ENCODE results near the gene TGFBR1. TPM values are rescaled to one million over a fixed set of nuclear protein-coding genes. Genes with fewer than 3 reads are reported as not detected.

TGFBR1 gene
- polyA plus RNA-seq, 1 experiment: 73.5 TPM

DNA sequence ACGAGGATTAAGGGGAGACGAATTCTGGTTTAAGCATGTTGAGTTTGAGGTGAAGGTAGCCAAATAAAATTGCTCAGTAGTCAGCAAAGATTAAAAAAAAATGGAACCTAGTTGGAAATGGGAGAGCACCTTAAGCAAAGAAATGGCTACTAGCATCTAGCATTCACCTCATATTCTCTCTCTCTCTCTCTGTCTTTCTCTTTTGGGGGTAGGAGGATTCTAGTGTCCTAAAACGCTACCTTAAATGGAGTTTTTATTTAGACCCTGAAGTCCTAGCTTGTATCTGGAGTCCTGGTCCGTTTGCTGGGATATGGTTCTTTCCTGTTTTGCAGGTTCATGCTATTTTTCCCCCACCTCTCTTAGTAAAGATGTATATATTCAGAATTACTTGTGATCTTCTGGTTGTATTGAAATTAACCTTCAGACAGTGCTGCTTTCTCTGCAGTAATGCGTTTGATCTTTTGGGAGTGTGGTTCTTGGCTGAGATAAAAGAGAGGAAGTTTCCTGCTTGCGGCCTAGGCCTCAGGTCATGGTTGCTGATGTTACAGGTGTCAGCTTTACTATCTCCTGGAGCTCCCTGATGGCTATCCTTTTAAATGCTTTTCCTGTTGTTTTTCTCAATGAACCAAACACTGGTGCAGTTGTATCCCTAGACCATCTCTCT is 8.0 kb downstream of the TGFBR1 start:
- H3K36me3 ChIP-seq (ENCODE audit: control insufficient read depth, insufficient read depth, low read length): no peaks in the 10 kb centered on the region
- DNase-seq (ENCODE audit: low read depth): no peak
- ChIA-PET CTCF (no interaction called here), POLR2A (no interaction called here)
- H3K4me3 ChIP-seq (ENCODE audit: low read depth, low read length): no peak overlapping the region
- TF ChIP-seq, protein P1, sequence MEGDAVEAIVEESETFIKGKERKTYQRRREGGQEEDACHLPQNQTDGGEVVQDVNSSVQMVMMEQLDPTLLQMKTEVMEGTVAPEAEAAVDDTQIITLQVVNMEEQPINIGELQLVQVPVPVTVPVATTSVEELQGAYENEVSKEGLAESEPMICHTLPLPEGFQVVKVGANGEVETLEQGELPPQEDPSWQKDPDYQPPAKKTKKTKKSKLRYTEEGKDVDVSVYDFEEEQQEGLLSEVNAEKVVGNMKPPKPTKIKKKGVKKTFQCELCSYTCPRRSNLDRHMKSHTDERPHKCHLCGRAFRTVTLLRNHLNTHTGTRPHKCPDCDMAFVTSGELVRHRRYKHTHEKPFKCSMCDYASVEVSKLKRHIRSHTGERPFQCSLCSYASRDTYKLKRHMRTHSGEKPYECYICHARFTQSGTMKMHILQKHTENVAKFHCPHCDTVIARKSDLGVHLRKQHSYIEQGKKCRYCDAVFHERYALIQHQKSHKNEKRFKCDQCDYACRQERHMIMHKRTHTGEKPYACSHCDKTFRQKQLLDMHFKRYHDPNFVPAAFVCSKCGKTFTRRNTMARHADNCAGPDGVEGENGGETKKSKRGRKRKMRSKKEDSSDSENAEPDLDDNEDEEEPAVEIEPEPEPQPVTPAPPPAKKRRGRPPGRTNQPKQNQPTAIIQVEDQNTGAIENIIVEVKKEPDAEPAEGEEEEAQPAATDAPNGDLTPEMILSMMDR (IDR thresholded peaks at IDR 0.05; ENCODE audit: insufficient read depth, low read depth, low read length): no peak
- no peaks in the 10 kb centered on the region for H3K27me3 ChIP-seq (ENCODE audit: control insufficient read depth, insufficient read depth, low read length)

DNA sequence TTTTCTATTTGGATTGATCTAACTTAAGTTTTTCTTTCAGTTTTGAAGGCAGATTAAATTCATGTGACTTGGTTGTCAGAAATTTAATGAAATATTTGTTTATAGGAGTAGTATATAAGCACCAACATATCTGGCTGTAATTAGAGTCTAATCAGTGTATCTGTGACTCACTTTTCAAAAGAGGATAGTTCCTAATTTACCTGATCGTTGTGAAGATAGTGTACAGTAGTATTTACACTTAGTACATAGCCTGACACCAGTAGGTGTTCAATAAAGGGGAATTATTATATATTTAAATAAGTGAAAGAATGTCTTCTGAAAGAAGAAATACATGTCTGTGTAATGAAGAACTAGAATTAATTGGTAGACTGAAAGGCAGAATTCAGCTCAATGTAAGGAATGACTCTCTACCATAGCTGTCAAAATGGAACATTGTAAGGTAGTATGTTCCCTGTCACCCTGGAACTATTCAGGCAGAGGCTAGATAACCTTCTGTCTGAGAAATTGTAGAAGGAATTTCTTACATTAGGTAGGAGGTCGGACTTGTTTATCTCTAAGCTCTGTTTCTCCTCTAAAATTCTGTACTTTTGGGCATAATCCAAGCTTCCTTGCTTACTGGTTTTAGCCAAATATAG is 8.6 kb downstream of the TGFBR1 start:
- DNase-seq (ENCODE audit: low read depth): no peak
- TF ChIP-seq, protein P1 (IDR thresholded peaks at IDR 0.05; ENCODE audit: insufficient read depth, low read depth, low read length): no peak
- POLR2A ChIA-PET: no interaction called here
- Histone ChIP-seq H3K36me3 (ENCODE audit: control insufficient read depth, insufficient read depth, low read length) (no peaks in the 10 kb centered on the region), H3K27me3 (ENCODE audit: control insufficient read depth, insufficient read depth, low read length) (no peaks in the 10 kb centered on the region), H3K4me3 (ENCODE audit: low read depth, low read length) (no peak overlapping the region)
- CTCF ChIA-PET: interaction anchor here (1.1 kb wide), 1 partner anchor 124 kb away, joined by 3 read pairs; no protein-coding TSS in a partner anchor

DNA sequence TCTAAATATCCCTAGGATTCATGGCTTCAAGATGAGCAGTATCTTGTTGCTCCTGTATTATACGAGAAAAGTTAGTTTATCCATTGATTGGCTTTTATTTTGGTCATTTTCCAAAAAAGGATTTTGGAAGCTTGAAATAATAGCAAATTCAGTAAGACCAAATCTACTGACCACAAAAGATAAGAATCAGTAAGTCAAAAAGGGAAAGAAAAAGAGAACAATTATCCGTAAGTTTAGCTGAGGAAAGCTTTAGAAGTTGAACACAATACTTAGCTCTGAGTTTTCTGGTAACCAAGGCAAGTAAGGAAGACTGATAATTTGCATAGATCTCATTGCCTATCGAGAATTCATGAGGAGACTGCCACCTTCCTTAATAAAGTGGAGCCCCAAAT is 9.1 kb downstream of the TGFBR1 start:
- ChIA-PET CTCF (interaction anchor here (0.9 to 1.1 kb wide), 2 partner anchors 21 to 124 kb away, joined by 3 read pairs; no protein-coding TSS in a partner anchor), POLR2A (no interaction called here)
- H3K27me3 ChIP-seq (ENCODE audit: control insufficient read depth, insufficient read depth, low read length): no peaks in the 10 kb centered on the region
- H3K4me3 ChIP-seq (ENCODE audit: low read depth, low read length): no peak overlapping the region
- TF ChIP-seq, protein P1 (IDR thresholded peaks at IDR 0.05; ENCODE audit: insufficient read depth, low read depth, low read length): no peak
- DNase-seq (ENCODE audit: low read depth): no peak
- H3K36me3 ChIP-seq (ENCODE audit: control insufficient read depth, insufficient read depth, low read length): no peaks in the 10 kb centered on the region

DNA sequence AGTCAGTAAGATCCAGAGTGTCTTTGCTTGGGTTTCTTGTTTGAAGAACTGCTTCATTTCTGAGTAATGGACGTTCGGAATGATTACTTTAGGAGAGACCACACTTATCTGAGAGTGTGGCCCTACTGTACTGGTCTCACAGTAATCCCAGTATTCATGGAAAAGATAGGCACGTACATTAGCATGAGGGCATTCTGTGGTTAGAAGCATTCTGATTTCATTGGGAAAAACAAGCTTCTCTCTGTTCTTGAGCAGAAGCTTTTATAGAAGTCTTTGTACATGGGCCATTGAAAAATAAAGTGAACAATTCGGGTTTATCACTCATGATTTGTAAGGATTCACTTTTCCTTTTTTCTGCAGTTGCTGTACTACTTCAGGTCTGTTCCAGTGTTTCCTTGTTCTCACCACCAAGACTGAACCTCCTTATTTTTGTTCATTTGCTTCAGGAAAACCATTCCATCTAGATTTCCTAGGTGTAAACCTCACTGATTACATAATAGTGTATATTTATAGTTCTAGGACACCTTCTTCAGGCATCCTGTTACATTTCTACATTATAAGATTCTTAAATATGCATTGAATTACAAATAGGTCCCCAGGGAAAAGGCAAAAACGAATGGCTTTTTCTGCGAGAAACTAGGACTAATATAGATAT is 10.1 kb downstream of the TGFBR1 start:
- no peak for DNase-seq (ENCODE audit: low read depth)
- CTCF ChIA-PET: interaction anchor here (0.9 to 1.1 kb wide), 2 partner anchors 20 to 125 kb away, joined by 3 read pairs; no protein-coding TSS in a partner anchor
- POLR2A ChIA-PET: no interaction called here
- no peak overlapping the region for H3K4me3 ChIP-seq (ENCODE audit: low read depth, low read length)
- H3K27me3 ChIP-seq (ENCODE audit: control insufficient read depth, insufficient read depth, low read length): no peaks in the 10 kb centered on the region
- TF ChIP-seq, protein P1 (IDR thresholded peaks at IDR 0.05; ENCODE audit: insufficient read depth, low read depth, low read length): no peak
- no peaks in the 10 kb centered on the region for H3K36me3 ChIP-seq (ENCODE audit: control insufficient read depth, insufficient read depth, low read length)

DNA sequence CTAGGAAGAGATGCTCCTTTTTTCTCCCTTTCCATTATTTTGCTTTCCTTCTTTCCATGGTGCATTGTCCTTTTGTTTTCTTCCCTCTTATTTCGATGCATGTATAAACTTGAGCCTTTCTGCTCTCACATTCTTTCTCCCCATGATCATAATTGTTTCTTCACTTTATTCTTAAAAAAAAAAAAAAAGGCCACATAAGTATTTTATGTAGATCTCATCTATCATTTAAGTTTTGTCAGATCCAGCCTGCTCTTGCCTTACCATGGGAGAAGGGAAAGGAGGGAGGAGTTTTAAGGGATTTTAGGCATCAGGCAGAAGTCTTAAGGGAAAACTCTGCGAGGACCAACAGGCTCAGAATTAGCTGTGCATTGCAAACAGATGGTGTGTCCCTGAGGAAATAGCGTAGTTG is 11.1 kb downstream of the TGFBR1 start:
- DNase-seq (ENCODE audit: low read depth): no peak
- Histone ChIP-seq H3K4me3 (ENCODE audit: low read depth, low read length) (no peak overlapping the region), H3K36me3 (ENCODE audit: control insufficient read depth, insufficient read depth, low read length) (no peaks in the 10 kb centered on the region), H3K27me3 (ENCODE audit: control insufficient read depth, insufficient read depth, low read length) (no peaks in the 10 kb centered on the region)
- ChIA-PET POLR2A (no interaction called here), CTCF (no interaction called here)
- TF ChIP-seq, protein P1 (IDR thresholded peaks at IDR 0.05; ENCODE audit: insufficient read depth, low read depth, low read length): no peak

Measured in BJ (cell line).